A549 (cell line): ENCODE results near the gene TFAP2E. TPM values are rescaled to one million over a fixed set of nuclear protein-coding genes. Genes with fewer than 3 reads are reported as not detected.
"Not testable (repeated sequence)": the region's sequence is repeated elsewhere in the genome, so short reads cannot be mapped to it uniquely, and the experiment has no call there.

Source experiments
- ATAC-seq, 2 experiments: fragments of 200-7000 bp in 1 of 2; fragments of >200 bp in 1 of 2; cut with Nextera tagmentation in 1 of 2; cut with Tn5 transposase in 1 of 2; 3 replicates each; pipeline versions ENCODE4 v1.8.0 to v1.9.1; 2018 to 2020; ENCODE audit warnings: mild to moderate bottlenecking in 1 of 2, moderate library complexity in 1 of 2
- CTCF ChIA-PET: fragments of 300-600 bp; sonication (Branson Sonifier 250); formaldehyde crosslinking; extraction: SDS; loops from one replicate; lab custom pipeline; 2021; ENCODE audit warnings: antibody characterized with exemption, inconsistent platforms; lab: Yijun Ruan, JAX
- POLR2A ChIA-PET: fragments of 350-600 bp; formaldehyde crosslinking; extraction: SDS; loops from one replicate; lab custom pipeline; 2021; ENCODE audit warnings: antibody characterized with exemption, inconsistent platforms; lab: Yijun Ruan, JAX
- DNase-seq, 2 experiments: peaks; one replicate each; pipeline versions ENCODE4 v3.0.0 to v3.0.0-alpha.2; 2011 to 2016; ENCODE audit warnings: low read depth in 1 of 2, low spot score in 1 of 2
- FAIRE-seq: peaks from 2 replicates; lab custom pipeline; 2011; peaks lifted over from hg19 to GRCh38; lab: Jason Lieb, UNC
- H3K27ac ChIP-seq, 2 experiments: fragments of >200 bp; sonication (Bioruptor Twin); formaldehyde crosslinking; 3 replicates each; pipeline ENCODE4 v1.5.1; 2016 to 2017
- H3K4me1 ChIP-seq: fragments of >200 bp; sonication (Bioruptor Twin); formaldehyde crosslinking; 3 replicates; pipeline ENCODE4 v1.6.1; 2016
- H3K4me2 ChIP-seq: fragments of >200 bp; sonication (Bioruptor Twin); formaldehyde crosslinking; 3 replicates; pipeline ENCODE4 v1.6.1; 2016
- H3K4me3 ChIP-seq: fragments of >200 bp; sonication (Bioruptor Twin); formaldehyde crosslinking; 3 replicates; pipeline ENCODE4 v1.5.1; 2016
- H3K9me3 ChIP-seq: fragments of >200 bp; sonication (Bioruptor Twin); formaldehyde crosslinking; 3 replicates; pipeline ENCODE4 v1.6.1; 2016
- ATOH8 ChIP-seq: fragments of 250-450 bp; sonication (Bioruptor Pico); IDR thresholded peaks from 2 replicates; pipeline ENCODE4 v1.5.0; 2020; ENCODE audit warnings: low read depth, mild to moderate bottlenecking, moderate library complexity
- BHLHE40 ChIP-seq: IDR thresholded peaks from 2 replicates; pipeline ENCODE4 v1.6.1; 2012; ENCODE audit warnings: low read depth, low read length, inconsistent platforms
- CEBPB ChIP-seq, 2 experiments: fragments of >200 bp in 1 of 2; sonication (Bioruptor Twin) in 1 of 2; formaldehyde crosslinking in 1 of 2; IDR thresholded peaks; 2 replicates each; pipeline ENCODE4 v1.6.1; 2012 to 2016
- CHD2 ChIP-seq: fragments of 150-350 bp; IDR thresholded peaks from 2 replicates; pipeline ENCODE4 v1.6.1; 2014; ENCODE audit warnings: low read length; ENCODE audit not compliant: partially characterized antibody
- EHF ChIP-seq: fragments of 250-450 bp; sonication (Bioruptor Pico); IDR thresholded peaks from 2 replicates; pipeline ENCODE4 v1.5.0; 2020; ENCODE audit warnings: mild to moderate bottlenecking
- FOSL2 ChIP-seq, 2 experiments: fragments of 450-650 bp in 1 of 2; fragments of >200 bp in 1 of 2; sonication (Bioruptor Twin) in 1 of 2; formaldehyde crosslinking; IDR thresholded peaks; 2 replicates each; pipeline versions ENCODE4 v1.5.0 to v1.6.1; 2016 to 2020; ENCODE audit warnings: mild to moderate bottlenecking in 1 of 2, moderate library complexity in 1 of 2
- FOXS1 ChIP-seq: fragments of 250-450 bp; sonication (Bioruptor Pico); IDR thresholded peaks from 2 replicates; pipeline ENCODE4 v1.5.0; 2020; ENCODE audit warnings: mild to moderate bottlenecking, moderate library complexity
- HDAC2 ChIP-seq: fragments of 200-600 bp; sonication (generic); IDR thresholded peaks from 2 replicates; pipeline ENCODE4 v1.6.1; 2016
- HEYL ChIP-seq: fragments of 250-450 bp; sonication (Bioruptor Pico); IDR thresholded peaks from 2 replicates; pipeline ENCODE4 v1.8.0; 2021; ENCODE audit warnings: mild to moderate bottlenecking, moderate library complexity
- HOXB5 ChIP-seq: fragments of 250-450 bp; sonication (Bioruptor Pico); IDR thresholded peaks from 2 replicates; pipeline ENCODE4 v1.5.0; 2020; ENCODE audit warnings: mild to moderate bottlenecking, moderate library complexity
- JUN ChIP-seq, 2 experiments: fragments of >200 bp; sonication (Bioruptor Twin); formaldehyde crosslinking; IDR thresholded peaks; 2 replicates in 1 of 2; 3 replicates in 1 of 2; pipeline ENCODE4 v1.6.1; 2016 to 2017
- KDM1A ChIP-seq: fragments of 200-600 bp; sonication (generic); IDR thresholded peaks from 2 replicates; pipeline ENCODE4 v1.6.1; 2016; ENCODE audit warnings: low read depth, mild to moderate bottlenecking
- KDM5A ChIP-seq: fragments of 200-600 bp; sonication (generic); IDR thresholded peaks from 2 replicates; pipeline ENCODE4 v1.6.1; 2016; ENCODE audit warnings: antibody characterized with exemption, mild to moderate bottlenecking
- MAFK ChIP-seq: fragments of 450-650 bp; IDR thresholded peaks from 2 replicates; pipeline ENCODE4 v1.6.1; 2014; ENCODE audit not compliant: partially characterized antibody
- MAX ChIP-seq: IDR thresholded peaks from 2 replicates; pipeline ENCODE4 v1.6.1; 2012
- NPAS2 ChIP-seq: fragments of 250-450 bp; sonication (Bioruptor Pico); IDR thresholded peaks from 2 replicates; pipeline ENCODE4 v1.8.0; 2022; ENCODE audit warnings: mild to moderate bottlenecking, moderate library complexity, borderline replicate concordance
- PHF8 ChIP-seq: fragments of 200-600 bp; sonication (generic); IDR thresholded peaks from 2 replicates; pipeline ENCODE4 v1.6.1; 2016; ENCODE audit warnings: low read depth, mild to moderate bottlenecking, antibody characterized with exemption, moderate library complexity, borderline replicate concordance
- RAD21 ChIP-seq, 2 experiments: fragments of >200 bp in 1 of 2; sonication (Bioruptor Twin) in 1 of 2; formaldehyde crosslinking in 1 of 2; IDR thresholded peaks in 1 of 2; conservative IDR thresholded peaks in 1 of 2; 2 replicates in 1 of 2; 3 replicates in 1 of 2; pipeline ENCODE4 v1.6.1; 2012 to 2018; ENCODE audit warnings: inconsistent platforms in 1 of 2
- SREBF2 ChIP-seq: fragments of 450-650 bp; IDR thresholded peaks from 2 replicates; pipeline ENCODE4 v1.6.1; 2014; ENCODE audit warnings: mild to moderate bottlenecking, moderate library complexity
- TFCP2L1 ChIP-seq: fragments of 250-450 bp; sonication (Bioruptor Pico); IDR thresholded peaks from 2 replicates; pipeline ENCODE4 v1.5.0; 2021; ENCODE audit warnings: mild to moderate bottlenecking
- USF2 ChIP-seq: fragments of 450-650 bp; IDR thresholded peaks from 2 replicates; pipeline ENCODE4 v1.6.1; 2014; ENCODE audit warnings: antibody characterized with exemption
- ZC3H11A ChIP-seq: fragments of 450-650 bp; IDR thresholded peaks from 2 replicates; pipeline ENCODE4 v1.6.1; 2014; ENCODE audit warnings: antibody characterized with exemption, mild to moderate bottlenecking
- ZSCAN20 ChIP-seq: fragments of 250-450 bp; sonication (Bioruptor Pico); IDR thresholded peaks from 2 replicates; pipeline ENCODE4 v1.8.0; 2022; ENCODE audit warnings: mild to moderate bottlenecking, moderate library complexity
- WGBS: methylation state at CpG from one replicate; pipeline ENCODE4 v1.1.6; 2017; ENCODE audit errors: missing lambda C conversion rate; 5-methylcytosine and 5-hydroxymethylcytosine counted together
- polyA plus RNA-seq, 4 experiments: library from polyadenylated mRNA; depleted of rRNA in 3 of 4; stranded (reverse); fragments of >200 nt; fragmentation: RNase III in 1 of 4; extraction: RNeasy Plus Mini Kit Qiagen cat#74134 plus additional on column Dnase treatment in 1 of 4; gene quantifications; 2 replicates in 3 of 4; 3 replicates in 1 of 4; pipeline ENCODE4 v1.2.3, GENCODE V29; 2011 to 2017
- TF ChIP-seq, protein P1 (sequence below): fragments of >200 bp; sonication (Bioruptor Twin); formaldehyde crosslinking; IDR thresholded peaks from 3 replicates; pipeline ENCODE4 v1.6.1; 2016
- TF ChIP-seq, protein P2 (sequence below): fragments of >200 bp; sonication (Bioruptor Twin); formaldehyde crosslinking; IDR thresholded peaks from 3 replicates; pipeline ENCODE4 v1.5.1; 2016
- TF ChIP-seq, protein P3 (sequence below): IDR thresholded peaks from 2 replicates; pipeline ENCODE4 v1.6.1; 2012

The TFAP2E gene
- polyA plus RNA-seq, 2 of the 4 experiments (the other 2 are of a cell fraction): 0.16 to 0.31 TPM

DNA sequence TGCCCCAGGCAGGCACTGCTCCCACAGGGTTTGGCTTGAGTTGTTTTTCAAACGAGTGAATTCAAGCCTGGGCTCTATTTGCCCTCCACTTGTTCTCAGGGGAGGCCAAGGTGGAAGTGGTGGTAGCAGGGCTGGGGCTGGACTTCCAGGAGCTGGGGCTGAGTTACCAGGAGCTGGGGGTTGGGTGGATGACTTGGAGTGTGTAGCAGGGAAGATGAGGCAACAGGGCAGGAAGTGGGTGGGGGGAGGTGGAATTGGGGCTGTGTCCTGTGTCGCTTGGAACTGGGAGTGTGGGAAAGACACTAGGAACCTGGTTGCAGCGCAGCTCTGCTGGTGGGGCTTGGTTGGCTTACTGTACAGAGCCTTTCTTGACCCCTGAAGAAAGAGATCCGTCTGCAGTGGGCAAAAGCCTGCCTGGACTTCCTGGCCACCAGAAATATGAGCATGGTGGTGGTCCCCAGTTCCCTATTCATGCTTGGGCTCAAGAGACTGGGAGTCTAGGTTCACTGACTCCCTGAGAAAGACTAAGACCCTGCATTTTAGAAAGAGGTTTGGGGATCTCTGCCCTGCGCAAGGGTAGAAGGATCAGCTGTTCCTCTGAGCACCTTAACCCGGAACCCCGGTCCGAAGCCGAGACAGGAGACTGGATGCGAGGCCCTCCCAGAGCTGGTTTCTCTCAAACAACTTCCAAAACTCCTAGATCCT lies 3.1 kb downstream of the TFAP2E start:
- TF ChIP-seq CEBPB (IDR thresholded peaks at IDR 0.05) (no peak), CHD2 (no peak), USF2 (no peak), PHF8 (no peak), FOXS1 (no peak), EHF (CRISPR knock-in tag) (no peak), JUN (IDR thresholded peaks at IDR 0.05) (no peak), BHLHE40 (no peak), FOSL2 (IDR thresholded peaks at IDR 0.05) (no peak), FOSL2 (CRISPR knock-in tag; IDR thresholded peaks at IDR 0.05) (no peak), HEYL (CRISPR knock-in tag) (no peak), ZSCAN20 (CRISPR knock-in tag) (no peak), MAX (no peak), ZC3H11A (no peak), SREBF2 (no peak)
- TF ChIP-seq, protein P1, sequence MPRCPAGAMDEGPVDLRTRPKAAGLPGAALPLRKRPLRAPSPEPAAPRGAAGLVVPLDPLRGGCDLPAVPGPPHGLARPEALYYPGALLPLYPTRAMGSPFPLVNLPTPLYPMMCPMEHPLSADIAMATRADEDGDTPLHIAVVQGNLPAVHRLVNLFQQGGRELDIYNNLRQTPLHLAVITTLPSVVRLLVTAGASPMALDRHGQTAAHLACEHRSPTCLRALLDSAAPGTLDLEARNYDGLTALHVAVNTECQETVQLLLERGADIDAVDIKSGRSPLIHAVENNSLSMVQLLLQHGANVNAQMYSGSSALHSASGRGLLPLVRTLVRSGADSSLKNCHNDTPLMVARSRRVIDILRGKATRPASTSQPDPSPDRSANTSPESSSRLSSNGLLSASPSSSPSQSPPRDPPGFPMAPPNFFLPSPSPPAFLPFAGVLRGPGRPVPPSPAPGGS: no peak
- TF ChIP-seq, protein P2, sequence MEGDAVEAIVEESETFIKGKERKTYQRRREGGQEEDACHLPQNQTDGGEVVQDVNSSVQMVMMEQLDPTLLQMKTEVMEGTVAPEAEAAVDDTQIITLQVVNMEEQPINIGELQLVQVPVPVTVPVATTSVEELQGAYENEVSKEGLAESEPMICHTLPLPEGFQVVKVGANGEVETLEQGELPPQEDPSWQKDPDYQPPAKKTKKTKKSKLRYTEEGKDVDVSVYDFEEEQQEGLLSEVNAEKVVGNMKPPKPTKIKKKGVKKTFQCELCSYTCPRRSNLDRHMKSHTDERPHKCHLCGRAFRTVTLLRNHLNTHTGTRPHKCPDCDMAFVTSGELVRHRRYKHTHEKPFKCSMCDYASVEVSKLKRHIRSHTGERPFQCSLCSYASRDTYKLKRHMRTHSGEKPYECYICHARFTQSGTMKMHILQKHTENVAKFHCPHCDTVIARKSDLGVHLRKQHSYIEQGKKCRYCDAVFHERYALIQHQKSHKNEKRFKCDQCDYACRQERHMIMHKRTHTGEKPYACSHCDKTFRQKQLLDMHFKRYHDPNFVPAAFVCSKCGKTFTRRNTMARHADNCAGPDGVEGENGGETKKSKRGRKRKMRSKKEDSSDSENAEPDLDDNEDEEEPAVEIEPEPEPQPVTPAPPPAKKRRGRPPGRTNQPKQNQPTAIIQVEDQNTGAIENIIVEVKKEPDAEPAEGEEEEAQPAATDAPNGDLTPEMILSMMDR: no peak
- DNase-seq (no peak), FAIRE-seq (no peak), ATAC-seq (no peak)
- ChIA-PET CTCF (interaction anchor here (1.0 kb wide), 1 partner anchor 12 kb away, joined by 4 read pairs; no protein-coding TSS in a partner anchor), POLR2A (no interaction called here)
- H3K27ac ChIP-seq: no peak overlapping the region
- no peak overlapping the region for H3K4me2 ChIP-seq
- no peak overlapping the region for H3K4me3 ChIP-seq
- 84% methylated on average over 8 of the region's 10 CpGs for WGBS
- no peaks in the 10 kb centered on the region for H3K4me1 ChIP-seq
- H3K9me3 ChIP-seq: no peaks in the 10 kb centered on the region

GRCh38 chr1:35576766-35577070 lies 3.6 kb downstream of the TFAP2E start:
- POLR2A ChIA-PET, H3K4me3 ChIP-seq, H3K9me3 ChIP-seq, DNase-seq, H3K4me1 ChIP-seq, FAIRE-seq, H3K4me2 ChIP-seq, ATAC-seq, H3K27ac ChIP-seq: not testable (repeated sequence)
- WGBS: 95% methylated on average over 21 of the region's 37 CpGs
- CTCF ChIA-PET: interaction anchor here (1.0 kb wide), 1 partner anchor 12 kb away, joined by 4 read pairs; no protein-coding TSS in a partner anchor

DNA sequence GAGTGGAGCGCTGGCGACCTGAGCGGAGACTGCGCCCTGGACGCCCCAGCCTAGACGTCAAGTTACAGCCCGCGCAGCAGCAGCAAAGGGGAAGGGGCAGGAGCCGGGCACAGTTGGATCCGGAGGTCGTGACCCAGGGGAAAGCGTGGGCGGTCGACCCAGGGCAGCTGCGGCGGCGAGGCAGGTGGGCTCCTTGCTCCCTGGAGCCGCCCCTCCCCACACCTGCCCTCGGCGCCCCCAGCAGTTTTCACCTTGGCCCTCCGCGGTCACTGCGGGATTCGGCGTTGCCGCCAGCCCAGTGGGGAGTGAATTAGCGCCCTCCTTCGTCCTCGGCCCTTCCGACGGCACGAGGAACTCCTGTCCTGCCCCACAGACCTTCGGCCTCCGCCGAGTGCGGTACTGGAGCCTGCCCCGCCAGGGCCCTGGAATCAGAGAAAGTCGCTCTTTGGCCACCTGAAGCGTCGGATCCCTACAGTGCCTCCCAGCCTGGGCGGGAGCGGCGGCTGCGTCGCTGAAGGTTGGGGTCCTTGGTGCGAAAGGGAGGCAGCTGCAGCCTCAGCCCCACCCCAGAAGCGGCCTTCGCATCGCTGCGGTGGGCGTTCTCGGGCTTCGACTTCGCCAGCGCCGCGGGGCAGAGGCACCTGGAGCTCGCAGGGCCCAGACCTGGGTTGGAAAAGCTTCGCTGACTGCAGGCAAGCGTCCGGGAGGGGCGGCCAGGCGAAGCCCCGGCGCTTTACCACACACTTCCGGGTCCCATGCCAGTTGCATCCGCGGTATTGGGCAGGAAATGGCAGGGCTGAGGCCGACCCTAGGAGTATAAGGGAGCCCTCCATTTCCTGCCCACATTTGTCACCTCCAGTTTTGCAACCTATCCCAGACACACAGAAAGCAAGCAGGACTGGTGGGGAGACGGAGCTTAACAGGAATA lies 4.2 kb downstream of the TFAP2E start:
- FAIRE-seq: no peak
- H3K27ac ChIP-seq: no peak overlapping the region
- CTCF ChIA-PET: interaction anchor here (1.0 to 3.1 kb wide), 3 partner anchors 13 to 138 kb away, joined by 3 to 12 read pairs (median 4); no protein-coding TSS in a partner anchor
- no peak for DNase-seq
- no peaks in the 10 kb centered on the region for H3K9me3 ChIP-seq
- ATAC-seq: no peak
- WGBS: 91% methylated on average over 22 of the region's 70 CpGs
- H3K4me2 ChIP-seq: no peak overlapping the region
- no peak overlapping the region for H3K4me3 ChIP-seq
- H3K4me1 ChIP-seq: no peaks in the 10 kb centered on the region
- POLR2A ChIA-PET: interaction anchor here (0.5 kb wide), 1 partner anchor 121 kb away, joined by 6 read pairs; no protein-coding TSS in a partner anchor
- no peak for TF ChIP-seq HEYL (CRISPR knock-in tag)
- TF ChIP-seq KDM5A: no peak
- no peak for TF ChIP-seq KDM1A
- no peak for TF ChIP-seq SREBF2
- no peak for TF ChIP-seq HDAC2
- no peak for TF ChIP-seq CEBPB (IDR thresholded peaks at IDR 0.05)
- no peak for TF ChIP-seq ATOH8 (CRISPR knock-in tag)
- no peak for TF ChIP-seq NPAS2 (CRISPR knock-in tag)
- no peak for TF ChIP-seq MAFK
- TF ChIP-seq HOXB5 (CRISPR knock-in tag): no peak
- no peak for TF ChIP-seq TFCP2L1 (CRISPR knock-in tag)
- no peak for TF ChIP-seq FOSL2 (IDR thresholded peaks at IDR 0.05)
- no peak for TF ChIP-seq FOSL2 (CRISPR knock-in tag; IDR thresholded peaks at IDR 0.05)
- TF ChIP-seq, protein P3, sequence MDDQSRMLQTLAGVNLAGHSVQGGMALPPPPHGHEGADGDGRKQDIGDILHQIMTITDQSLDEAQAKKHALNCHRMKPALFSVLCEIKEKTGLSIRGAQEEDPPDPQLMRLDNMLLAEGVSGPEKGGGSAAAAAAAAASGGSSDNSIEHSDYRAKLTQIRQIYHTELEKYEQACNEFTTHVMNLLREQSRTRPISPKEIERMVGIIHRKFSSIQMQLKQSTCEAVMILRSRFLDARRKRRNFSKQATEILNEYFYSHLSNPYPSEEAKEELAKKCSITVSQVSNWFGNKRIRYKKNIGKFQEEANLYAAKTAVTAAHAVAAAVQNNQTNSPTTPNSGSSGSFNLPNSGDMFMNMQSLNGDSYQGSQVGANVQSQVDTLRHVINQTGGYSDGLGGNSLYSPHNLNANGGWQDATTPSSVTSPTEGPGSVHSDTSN: no peak
- TF ChIP-seq RAD21 (conservative IDR thresholded peaks at IDR 0.05 in 1 of 2, IDR thresholded peaks at IDR 0.05 in 1 of 2): no peak
